T-helper 22 cell (primary cell): ENCODE measurements around the gene SNTG2.
"Not testable (repeated sequence)": the region's sequence is repeated elsewhere in the genome, so short reads cannot be mapped to it uniquely, and the experiment has no call there.

Experiments
- DNase-seq: peaks from one replicate; pipeline ENCODE4 v3.0.0-alpha.2; 2020; ENCODE audit warnings: low read depth

Gene SNTG2

GRCh38 chr2:1099418-1099817 lies 148.8 kb downstream of the SNTG2 start:
- no peak for DNase-seq

DNA sequence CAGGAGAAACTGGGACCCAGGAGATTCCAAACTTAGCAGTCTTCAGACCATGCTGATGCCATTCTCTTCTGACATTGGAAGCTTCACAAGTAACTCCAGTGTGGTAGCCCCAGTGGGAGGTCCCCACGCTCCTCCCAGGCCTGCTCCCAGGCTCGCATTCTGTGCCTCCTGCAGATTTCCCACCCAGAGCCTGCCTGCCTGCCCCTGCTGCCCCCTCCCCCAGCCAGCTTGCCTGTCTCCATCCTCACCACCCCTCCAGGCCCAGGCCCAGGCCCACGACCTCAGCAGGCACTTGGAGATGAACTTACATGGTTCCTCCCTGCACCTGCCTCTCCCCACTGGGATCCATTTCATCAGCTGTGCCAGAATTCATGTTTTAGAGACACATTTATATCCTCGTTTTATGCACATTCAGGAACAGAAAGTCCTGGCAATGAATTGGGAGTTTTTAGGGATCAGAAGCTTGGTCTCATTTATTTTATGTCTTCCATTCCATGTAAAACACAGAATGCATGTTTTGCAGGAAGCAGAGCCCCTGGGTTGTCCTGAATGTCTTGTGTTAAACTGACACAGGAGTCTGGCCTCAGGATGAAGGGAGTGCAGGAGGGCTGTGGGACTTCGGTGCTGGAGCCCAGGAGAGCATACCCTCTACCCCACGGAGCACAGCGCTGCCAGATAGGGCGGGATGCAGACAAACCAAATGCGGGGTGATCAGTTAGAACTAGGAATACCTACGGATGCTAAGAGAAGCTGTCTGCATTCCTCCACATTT lies 150.5 kb downstream of the SNTG2 start:
- DNase-seq: no peak

- no peak for DNase-seq
Observed at GRCh38 chr2:1101982-1102590, 151.4 kb downstream of the SNTG2 start.

- no peak for DNase-seq
Observed at GRCh38 chr2:1104364-1104763, 153.7 kb downstream of the SNTG2 start.

GRCh38 chr2:1106344-1106743 lies 155.7 kb downstream of the SNTG2 start:
- not testable (repeated sequence) for DNase-seq

DNA sequence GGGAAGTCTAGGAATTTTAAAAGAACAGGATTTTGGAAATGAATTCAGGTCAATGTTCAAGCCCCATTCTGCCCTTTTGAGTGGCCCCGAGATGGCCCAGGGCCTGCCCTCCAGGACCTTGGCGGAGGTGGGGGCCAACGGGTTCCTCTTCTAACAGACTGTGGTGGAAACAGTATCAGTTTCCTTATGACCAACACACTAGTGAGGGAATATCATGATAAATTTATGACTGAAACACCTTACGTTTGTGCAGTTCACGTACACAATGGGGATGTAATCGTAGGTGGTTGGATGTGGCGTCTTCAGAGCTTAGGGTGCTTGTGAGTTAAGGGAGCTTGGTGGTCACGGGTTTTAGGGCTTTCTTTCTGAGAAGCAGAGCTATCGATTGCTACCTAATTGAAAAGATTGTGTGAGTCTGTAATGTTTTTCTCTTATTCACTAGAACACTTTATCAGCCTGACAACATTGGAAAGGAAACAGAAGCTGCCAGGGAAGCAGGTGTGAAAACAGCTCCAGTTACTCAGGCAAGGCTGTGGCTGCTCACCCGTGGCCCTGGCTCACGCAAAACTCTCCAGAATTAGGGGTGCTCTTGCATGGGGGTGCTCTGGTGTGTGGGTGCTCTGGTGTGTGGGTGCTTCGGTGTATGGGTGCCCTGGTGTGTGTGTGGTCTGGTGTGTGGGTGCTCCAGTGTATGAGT lies 165.3 kb downstream of the SNTG2 start:
- no peak for DNase-seq

- DNase-seq: no peak
Observed at GRCh38 chr2:1117569-1117968, 166.9 kb downstream of the SNTG2 start.

DNA sequence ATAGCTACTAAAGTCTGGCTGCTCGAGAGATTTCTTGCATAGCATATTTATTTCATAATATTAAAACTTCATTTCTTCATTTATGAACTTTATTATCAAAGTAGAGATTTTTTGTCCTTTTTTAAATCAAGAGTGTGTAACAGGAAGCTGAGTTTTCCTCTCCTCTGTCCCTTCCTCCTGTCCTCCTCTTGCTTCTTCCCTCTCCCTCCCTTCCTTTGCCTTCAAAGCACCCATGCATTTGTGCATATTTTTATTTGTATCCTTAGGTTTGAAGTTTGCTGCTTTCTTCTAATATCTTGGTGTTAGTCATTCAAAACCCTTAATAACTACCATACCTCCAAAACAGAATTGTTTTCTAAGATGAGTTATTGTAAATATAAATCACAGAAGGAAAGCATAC lies 174.6 kb downstream of the SNTG2 start:
- no peak for DNase-seq

GRCh38 chr2:1125633-1126370 lies 175.2 kb downstream of the SNTG2 start:
- no peak for DNase-seq

DNA sequence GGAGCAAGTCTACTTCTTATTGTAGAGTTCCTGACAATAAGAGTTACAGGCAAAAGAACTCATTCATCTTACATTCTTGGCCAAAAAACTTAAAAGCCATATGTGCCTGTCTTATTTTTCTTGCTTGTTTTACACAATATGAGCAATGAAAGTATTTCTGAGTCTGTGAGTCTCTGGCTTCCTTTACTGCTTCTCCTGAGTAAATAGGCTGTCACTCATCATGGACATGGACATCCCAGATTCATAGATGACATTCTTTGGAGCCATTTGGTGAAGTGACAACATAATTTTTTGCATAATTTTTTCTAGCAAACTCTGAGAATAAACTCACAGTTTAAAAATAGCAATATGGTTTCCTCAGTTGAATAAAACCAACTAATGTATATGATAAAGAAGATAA lies 179.3 kb downstream of the SNTG2 start:
- DNase-seq: no peak

DNA sequence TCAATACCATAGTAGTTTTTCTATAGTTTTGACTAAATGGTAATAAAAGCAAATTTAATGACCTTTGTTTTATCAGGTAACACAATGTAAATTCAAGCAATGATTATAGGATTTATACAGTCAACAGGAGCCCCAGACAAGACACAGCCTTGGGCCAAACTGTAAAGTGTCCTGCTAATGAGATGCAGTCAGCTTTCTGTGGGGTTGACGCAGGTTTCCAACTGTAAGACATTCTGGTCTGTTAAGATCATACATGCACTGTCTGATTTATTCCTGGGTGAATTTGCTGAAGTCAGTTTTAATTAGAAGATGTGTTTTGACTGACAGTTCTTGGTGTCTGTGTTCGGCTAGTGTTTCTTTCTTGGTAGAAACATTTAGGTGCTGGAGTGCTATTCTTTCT lies 180.3 kb downstream of the SNTG2 start:
- DNase-seq: no peak

DNA sequence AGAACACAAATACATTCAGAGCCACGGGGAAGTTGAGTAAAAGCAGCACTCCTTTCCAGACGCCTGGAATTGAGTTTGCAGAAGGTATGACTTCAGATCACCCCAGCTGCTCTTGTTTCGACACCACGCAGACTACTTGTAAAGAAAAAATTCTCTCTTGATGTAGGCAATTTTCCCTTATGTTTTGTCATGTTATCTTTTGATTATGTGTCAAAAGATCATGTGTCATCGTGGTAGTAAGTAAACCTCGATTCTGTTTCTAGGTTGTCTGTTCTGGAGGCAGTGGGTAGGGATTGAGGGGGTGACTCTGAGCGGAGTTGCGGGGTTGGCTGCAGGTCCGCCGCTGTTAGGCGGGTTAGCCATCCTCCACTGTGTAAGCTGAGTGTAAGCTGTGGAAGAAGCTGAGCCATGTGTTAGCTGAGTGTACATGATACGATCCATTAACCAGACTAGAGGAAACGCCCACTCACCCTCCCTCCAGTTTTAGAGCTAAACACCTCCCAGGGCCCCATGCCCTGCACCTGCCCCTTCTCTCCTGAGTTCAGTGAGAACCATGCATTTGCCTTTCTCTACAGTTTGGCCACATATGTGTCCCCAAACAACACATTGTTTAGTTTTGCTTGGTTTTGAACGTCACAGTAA lies 181.8 kb downstream of the SNTG2 start:
- no peak for DNase-seq

- not testable (repeated sequence) for DNase-seq
Observed at GRCh38 chr2:1133896-1134295, 183.2 kb downstream of the SNTG2 start.

GRCh38 chr2:1134629-1135028 lies 184.0 kb downstream of the SNTG2 start:
- DNase-seq: no peak

- DNase-seq: no peak
Observed at GRCh38 chr2:1136067-1136466, 185.4 kb downstream of the SNTG2 start.

GRCh38 chr2:1136846-1137245 lies 186.2 kb downstream of the SNTG2 start:
- no peak for DNase-seq

DNA sequence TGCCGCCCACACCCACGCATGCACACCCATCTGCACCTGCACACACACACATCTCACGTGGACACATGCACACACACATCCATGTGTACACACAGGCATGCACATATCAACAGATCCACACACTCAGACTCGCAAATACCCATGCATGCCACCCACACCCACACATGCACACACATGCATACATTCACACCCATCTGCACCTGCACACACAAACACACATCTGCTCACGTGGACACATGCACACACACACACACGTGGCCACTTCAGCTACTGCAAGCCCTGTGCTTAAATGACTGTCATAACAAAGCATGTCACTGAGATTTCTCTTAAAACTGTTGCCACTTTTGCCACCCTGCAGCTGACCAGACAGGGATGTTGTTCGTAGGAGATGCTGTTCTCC lies 186.6 kb downstream of the SNTG2 start:
- DNase-seq: no peak

GRCh38 chr2:1137913-1138391 lies 187.3 kb downstream of the SNTG2 start:
- DNase-seq: no peak

DNA sequence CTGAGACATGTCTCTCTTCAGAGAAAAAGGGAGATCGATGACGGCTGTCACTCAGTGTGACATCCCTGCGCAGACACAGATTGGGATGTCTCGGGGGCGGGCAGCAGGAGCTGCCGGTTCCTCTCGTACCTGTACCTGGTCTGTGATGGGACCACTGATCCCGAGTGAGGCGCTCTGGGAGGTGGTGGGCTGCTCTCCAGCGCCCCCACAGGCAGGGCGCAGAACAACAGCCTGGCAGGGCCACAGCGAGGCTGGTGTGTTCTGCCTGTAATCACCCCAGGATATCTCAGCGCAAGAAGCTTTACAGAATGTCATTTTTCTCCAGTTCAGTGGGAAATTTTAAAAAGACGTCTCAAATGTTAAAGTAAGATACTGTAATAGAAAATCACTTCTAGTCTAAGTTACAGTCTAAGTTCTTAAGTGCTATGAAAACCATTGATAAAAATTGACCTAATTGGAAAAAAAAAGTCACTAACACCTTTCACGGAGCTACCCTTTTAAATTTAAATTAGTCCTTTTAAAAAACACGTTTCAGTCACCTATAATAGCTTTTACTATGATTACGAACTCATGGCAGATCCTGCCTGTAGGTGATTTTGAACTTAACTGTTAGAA lies 189.8 kb downstream of the SNTG2 start:
- no peak for DNase-seq

DNA sequence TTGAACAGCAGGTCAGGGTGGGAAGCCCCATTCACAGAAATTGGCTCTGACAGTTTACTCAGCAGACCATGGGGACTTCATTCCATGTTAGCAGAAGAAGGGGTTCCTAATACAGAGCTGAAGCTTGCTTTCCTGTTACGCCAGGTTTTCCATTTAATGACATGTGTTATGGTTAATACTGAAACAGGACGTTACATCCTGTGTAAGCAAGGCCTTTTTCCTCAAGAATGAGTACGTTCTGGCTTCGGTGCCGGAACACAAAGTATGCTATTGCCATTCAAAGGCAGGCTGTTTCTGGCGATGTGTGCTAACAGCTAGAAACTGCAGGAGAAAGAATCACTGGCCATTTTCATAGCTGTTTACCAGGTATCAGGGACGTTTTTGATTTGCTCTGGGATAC lies 190.4 kb downstream of the SNTG2 start:
- DNase-seq: no peak

- DNase-seq: no peak
Observed at GRCh38 chr2:1143129-1143528, 192.5 kb downstream of the SNTG2 start.
